NCI-H510A (cell line): ENCODE results near the gene FAM83F.
"Not testable (repeated sequence)": the region's sequence is repeated elsewhere in the genome, so short reads cannot be mapped to it uniquely, and the experiment has no call there.

Experiments
- DNase-seq: peaks from one replicate; lab custom pipeline; 2025; lab: John Stamatoyannopoulos, UW

Gene FAM83F

GRCh38 chr22:39994566-39995392, at the start of gene FAM83F:
Gene FAM83F, plus strand, starts transcription at chr22:39994954. Its CDS starts 89 bp downstream, at chr22:39995043.
- peak; percentile 58 for DNase-seq

- no peak for DNase-seq
These were observed 48.6 kb upstream of the FAM83F start for GRCh38 chr22:39946126-39946502.

GRCh38 chr22:39946503-39947219, 48.1 kb upstream of the FAM83F start:
- DNase-seq: no peak

- peak; percentile 79 for DNase-seq
These were observed 47.2 kb upstream of the FAM83F start for GRCh38 chr22:39947220-39948216.

DNA sequence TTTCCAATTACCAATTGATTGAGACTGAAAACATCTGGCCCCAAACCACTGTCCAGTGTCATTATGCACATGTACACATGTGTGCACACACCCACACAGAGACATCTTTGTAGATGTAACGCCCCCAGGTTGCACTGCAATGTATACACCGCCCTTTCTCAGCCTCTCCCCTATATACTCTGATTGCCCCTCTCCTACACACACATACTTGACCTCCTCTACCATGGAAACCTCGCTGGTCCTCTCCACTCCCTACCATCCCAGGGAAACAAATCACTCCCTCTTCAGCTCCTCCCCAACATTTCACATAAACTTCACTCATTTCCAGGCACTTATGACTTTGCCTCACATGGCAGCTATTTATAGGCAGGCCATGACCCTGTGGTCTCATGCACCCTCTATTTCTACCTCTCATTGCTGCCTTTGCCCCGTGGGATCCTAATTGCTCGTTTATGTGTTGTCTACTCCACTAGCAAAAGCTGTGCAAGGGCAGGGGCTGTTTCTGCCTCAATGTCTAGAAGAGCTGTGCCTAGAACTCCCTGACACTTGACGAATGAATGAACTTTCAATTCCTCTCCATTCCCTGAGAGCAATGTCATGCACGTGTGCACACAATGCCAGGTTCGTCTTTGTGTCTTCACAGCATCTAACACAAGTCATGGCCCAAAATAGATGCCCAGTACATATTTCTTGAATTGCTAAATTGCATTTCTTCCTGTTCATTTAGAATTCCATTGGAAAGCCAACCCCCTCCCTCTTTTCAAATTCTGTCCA, 44.6 kb upstream of the FAM83F start:
- DNase-seq: no peak

GRCh38 chr22:39951603-39952293, 43.0 kb upstream of the FAM83F start:
- DNase-seq: not testable (repeated sequence)

GRCh38 chr22:39952347-39952746, 42.4 kb upstream of the FAM83F start:
- no peak for DNase-seq

GRCh38 chr22:39953101-39953500, 41.7 kb upstream of the FAM83F start:
- no peak for DNase-seq

DNA sequence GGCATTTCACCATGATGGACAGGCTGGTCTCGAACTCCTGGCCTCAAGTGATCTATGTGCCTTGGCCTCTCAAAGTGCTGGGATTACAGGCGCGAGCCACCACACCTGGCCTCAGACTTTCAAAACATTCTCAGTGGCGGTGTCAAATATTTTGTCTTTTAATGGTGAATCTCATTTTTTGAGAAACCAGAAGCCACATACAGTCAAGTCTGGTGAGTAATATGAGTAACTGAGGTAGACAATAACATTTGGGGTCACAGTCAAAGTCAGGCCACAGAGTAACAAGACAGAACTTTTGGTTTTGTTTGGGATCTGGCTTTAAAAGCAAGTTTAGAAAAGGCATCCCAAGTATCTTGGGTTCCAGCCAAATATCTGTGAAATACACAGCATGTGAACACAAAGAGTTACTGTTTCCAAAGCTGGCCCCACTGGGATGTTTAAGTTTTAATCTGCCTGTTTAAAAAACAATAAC, 40.1 kb upstream of the FAM83F start:
- no peak for DNase-seq

- DNase-seq: no peak
These were observed 39.1 kb upstream of the FAM83F start for GRCh38 chr22:39955675-39956074.

GRCh38 chr22:39956932-39957664, 37.7 kb upstream of the FAM83F start:
- DNase-seq: peak; percentile 57

DNA sequence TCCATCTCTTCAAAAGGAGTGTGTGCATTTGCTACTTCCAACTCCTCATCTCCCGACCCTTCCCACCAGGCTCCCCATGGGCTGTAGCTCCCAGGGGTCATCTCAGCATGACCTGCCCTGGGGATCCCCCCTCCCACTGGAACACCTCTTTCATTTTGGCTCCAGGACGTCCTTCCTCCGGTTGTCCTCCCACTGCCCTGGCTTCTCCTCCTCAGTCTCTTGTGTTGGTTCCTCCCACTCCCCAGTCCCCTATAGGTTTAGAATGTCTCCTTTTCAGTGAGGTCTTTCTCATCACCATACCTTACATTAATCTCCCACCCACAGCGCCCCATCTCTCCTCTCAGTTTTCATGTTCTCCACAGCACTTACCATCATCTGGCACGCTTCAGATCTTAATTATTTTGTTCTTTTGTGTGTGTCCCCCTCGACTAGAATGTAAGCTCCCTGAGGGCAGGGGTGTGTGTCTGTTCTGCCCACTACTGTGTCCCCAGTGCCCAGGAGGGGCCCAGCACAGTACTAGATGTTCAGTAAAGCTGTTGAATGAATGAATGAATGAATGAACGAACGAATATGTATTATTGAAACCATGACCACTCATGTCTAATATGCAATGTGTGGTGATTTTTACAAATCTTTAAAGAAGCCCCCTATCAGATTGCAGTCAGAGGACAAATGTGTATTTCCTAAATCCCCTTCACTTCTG, 36.6 kb upstream of the FAM83F start:
- DNase-seq: no peak

DNA sequence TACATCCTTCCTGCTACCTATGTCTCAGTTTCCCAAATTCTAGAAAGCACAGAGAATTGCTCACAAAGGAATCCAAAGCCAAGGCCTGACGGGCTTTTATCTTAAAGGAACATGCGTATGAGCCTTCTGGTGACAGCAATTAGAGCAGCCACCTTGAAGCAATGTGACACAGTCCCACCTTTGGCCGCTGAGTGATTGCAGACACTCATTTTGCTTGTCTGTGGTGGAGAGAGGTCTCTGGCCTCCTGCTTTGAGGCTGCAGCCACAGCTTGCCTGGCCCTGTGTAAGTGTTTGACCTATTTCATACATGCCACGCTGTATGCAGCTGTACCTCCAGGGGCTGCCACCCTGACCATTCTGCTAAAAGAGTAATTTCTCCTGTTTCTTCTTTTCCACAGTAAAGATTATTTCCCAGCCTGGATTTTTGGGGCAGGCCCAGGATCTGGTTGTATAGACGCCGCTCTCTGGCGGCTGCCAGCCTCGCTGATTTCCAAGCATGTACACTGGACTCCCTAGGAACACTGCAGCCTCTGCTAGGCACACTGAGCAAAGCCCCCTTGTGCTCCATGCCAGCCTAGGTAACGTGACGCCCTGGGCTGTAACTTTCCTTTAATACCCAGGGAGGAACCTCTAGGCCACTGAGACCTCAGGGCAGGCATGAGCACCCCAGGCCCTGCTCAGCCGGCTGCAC, 35.7 kb upstream of the FAM83F start:
- no peak for DNase-seq

GRCh38 chr22:39959640-39960447, 34.9 kb upstream of the FAM83F start, which contains the start of gene TMA7B:
Gene TMA7B, plus strand, starts transcription at chr22:39960397. Its CDS starts 3,978 bp downstream, at chr22:39964375.
- peak; percentile 36 for DNase-seq

DNA sequence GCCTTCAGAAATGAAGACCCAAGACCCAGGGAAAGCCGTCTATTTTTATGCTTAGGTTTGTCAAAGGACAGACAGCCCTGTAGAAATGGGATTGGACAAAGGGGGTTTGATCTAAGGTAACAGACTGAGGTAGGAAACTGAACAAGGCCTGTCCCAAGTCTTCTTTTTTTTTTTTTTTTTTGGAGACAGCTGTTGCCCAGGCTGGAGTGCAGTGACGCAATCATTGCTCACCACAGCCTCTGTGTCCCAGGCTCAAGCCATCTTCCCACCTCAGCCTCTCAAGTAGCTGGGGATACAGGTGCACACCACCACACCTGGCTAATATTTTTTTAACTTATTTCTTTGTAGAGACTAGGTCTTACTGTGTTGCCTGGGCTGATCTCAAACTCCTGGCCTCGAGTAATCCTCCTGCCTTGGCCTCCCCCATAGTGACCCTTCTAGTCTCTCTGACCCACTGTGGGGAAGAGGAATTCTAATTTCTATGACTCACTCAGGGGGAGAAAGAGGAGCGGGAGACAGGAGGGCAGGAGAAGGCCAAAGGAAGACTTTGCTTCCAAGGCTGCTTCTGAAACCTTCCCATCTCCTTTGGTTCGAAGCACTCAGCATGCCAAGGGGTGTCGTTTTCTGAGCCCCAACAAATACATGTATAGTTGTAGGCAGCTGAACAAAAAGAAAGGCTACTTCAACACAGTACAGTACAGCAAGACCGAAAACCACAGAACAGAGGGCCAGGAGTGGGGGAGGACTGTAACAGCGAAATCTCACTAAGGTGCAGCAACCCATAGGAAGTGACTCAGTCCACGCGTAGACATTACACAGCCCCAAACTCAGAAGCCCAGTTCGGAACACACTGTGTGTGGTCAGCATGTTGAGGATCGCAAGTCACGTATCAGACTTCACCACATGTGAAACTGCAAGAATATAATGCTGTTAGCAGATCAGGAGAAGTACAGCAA, 33.7 kb upstream of the FAM83F start:
- no peak for DNase-seq

DNA sequence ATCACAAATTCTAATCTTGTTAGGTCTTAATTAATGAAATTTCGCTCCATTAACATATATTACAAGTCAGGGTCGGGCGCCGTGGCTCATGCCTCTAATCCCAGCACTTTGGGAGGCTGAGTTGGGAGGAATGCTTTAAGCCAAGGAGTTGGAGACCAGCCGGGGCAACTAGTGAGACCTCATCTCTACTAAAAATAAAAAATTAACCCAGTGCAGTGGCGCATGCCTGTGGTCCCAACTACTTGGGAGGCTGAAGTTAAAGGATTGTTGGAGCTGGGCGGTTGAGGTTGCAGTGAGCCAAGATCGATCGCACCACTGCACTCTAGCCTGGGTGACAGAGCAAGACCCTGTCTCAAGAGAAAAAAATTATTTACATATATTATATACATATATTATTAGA, 32.7 kb upstream of the FAM83F start:
- DNase-seq: no peak
